ENCODE data around the gene C2orf76.

DNA sequence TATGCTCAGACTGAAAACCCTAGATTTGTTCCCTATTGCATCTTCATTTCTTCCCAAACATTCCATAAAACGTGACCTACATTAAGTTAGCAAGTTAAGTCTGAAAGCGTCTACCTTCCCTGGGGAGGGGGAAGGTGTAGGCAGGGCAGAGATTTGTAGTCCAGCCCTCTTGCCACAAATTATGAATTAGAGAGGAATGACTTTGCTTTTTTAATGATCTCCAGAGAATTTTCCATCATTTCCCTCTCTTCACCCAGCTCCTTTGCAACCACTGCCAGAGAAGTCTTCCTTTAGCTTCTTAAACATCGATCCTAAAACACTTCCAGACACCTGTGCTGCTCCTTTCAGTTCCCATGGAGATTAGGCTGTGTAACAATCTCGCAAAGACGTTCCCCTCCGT lies 1.2 kb downstream of the C2orf76 start:
- TF ChIP-seq, protein P1, sequence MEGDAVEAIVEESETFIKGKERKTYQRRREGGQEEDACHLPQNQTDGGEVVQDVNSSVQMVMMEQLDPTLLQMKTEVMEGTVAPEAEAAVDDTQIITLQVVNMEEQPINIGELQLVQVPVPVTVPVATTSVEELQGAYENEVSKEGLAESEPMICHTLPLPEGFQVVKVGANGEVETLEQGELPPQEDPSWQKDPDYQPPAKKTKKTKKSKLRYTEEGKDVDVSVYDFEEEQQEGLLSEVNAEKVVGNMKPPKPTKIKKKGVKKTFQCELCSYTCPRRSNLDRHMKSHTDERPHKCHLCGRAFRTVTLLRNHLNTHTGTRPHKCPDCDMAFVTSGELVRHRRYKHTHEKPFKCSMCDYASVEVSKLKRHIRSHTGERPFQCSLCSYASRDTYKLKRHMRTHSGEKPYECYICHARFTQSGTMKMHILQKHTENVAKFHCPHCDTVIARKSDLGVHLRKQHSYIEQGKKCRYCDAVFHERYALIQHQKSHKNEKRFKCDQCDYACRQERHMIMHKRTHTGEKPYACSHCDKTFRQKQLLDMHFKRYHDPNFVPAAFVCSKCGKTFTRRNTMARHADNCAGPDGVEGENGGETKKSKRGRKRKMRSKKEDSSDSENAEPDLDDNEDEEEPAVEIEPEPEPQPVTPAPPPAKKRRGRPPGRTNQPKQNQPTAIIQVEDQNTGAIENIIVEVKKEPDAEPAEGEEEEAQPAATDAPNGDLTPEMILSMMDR (IDR thresholded peaks at IDR 0.05): no peak
- TF ChIP-seq EZH2 (IDR thresholded peaks at IDR 0.05; ENCODE audit: borderline replicate concordance, insufficient read depth, low read depth, low read length, poor library complexity, severe bottlenecking): no peak
